Loucy (cell line): ENCODE data around the gene CAPZA2.
"Not testable (repeated sequence)": the region's sequence is repeated elsewhere in the genome, so short reads cannot be mapped to it uniquely, and the experiment has no call there.

Experiments used
- H2AFZ ChIP-seq: fragments of 200-600 bp; sonication (generic); 2 replicates; pipeline ENCODE4 v1.6.0; 2016; ENCODE audit warnings: antibody characterized with exemption, mild to moderate bottlenecking, low read length, moderate library complexity
- H3F3A ChIP-seq: fragments of 200-600 bp; 2 replicates; pipeline ENCODE4 v1.6.0; 2016; ENCODE audit warnings: antibody characterized with exemption, low read depth, mild to moderate bottlenecking
- H3K27me3 ChIP-seq: fragments of 200-600 bp; sonication (generic); 2 replicates; pipeline ENCODE4 v1.6.1; 2014; ENCODE audit warnings: low read length, mild to moderate bottlenecking; ENCODE audit not compliant: insufficient read depth, poor library complexity, severe bottlenecking
- H3K36me3 ChIP-seq: fragments of 200-600 bp; sonication (generic); 2 replicates; pipeline ENCODE4 v1.6.1; 2016; ENCODE audit warnings: low read length; ENCODE audit not compliant: insufficient read depth
- H3K4me1 ChIP-seq: fragments of 200-600 bp; sonication (generic); 2 replicates; pipeline ENCODE4 v1.5.1; 2014; ENCODE audit warnings: low read length, mild to moderate bottlenecking; ENCODE audit not compliant: insufficient read depth, poor library complexity, severe bottlenecking
- H3K4me2 ChIP-seq: fragments of 200-600 bp; sonication (generic); 2 replicates; pipeline ENCODE4 v1.6.0; 2014; ENCODE audit warnings: antibody characterized with exemption, low read length, low read depth, mild to moderate bottlenecking; ENCODE audit not compliant: poor library complexity, severe bottlenecking
- H3K4me3 ChIP-seq: fragments of 200-600 bp; sonication (generic); 2 replicates; pipeline ENCODE4 v1.5.1; 2014; ENCODE audit warnings: low read length, mild to moderate bottlenecking, mixed read lengths; ENCODE audit not compliant: poor library complexity, severe bottlenecking
- H3K79me2 ChIP-seq: fragments of 200-600 bp; sonication (generic); 2 replicates; pipeline ENCODE4 v1.6.1; 2014; ENCODE audit warnings: low read length; ENCODE audit not compliant: insufficient read depth
- H3K9ac ChIP-seq: fragments of 200-600 bp; sonication (generic); 2 replicates; pipeline ENCODE4 v1.6.0; 2014; ENCODE audit warnings: mild to moderate bottlenecking, low read depth, low read length, moderate library complexity; ENCODE audit not compliant: poor library complexity, severe bottlenecking
- H3K9me2 ChIP-seq: fragments of 200-600 bp; sonication (generic); replicated peaks from 2 replicates; pipeline ENCODE4 v1.6.1; 2016; ENCODE audit warnings: low read depth, low read length, mixed read lengths
- H3K9me3 ChIP-seq: fragments of 200-600 bp; sonication (generic); 2 replicates; pipeline ENCODE4 v1.6.1; 2014; ENCODE audit warnings: mild to moderate bottlenecking, antibody characterized with exemption, low read length, low read depth; ENCODE audit not compliant: insufficient read depth
- H4K20me1 ChIP-seq: fragments of 200-600 bp; sonication (generic); 2 replicates; pipeline ENCODE4 v1.6.0; 2014; ENCODE audit warnings: antibody characterized with exemption, low read length, mild to moderate bottlenecking; ENCODE audit not compliant: insufficient read depth, poor library complexity, severe bottlenecking
- EZH2phosphoT487 ChIP-seq: fragments of 200-600 bp; IDR thresholded peaks from 2 replicates; pipeline ENCODE4 v1.6.1; 2018; ENCODE audit warnings: antibody characterized with exemption, mild to moderate bottlenecking, moderate library complexity, borderline replicate concordance
- TF ChIP-seq, protein P1 (sequence below): fragments of 200-600 bp; sonication (generic); conservative IDR thresholded peaks from 2 replicates; pipeline ENCODE4 v1.5.1; 2014; ENCODE audit warnings: mild to moderate bottlenecking, antibody characterized with exemption, low read length

Gene CAPZA2

DNA sequence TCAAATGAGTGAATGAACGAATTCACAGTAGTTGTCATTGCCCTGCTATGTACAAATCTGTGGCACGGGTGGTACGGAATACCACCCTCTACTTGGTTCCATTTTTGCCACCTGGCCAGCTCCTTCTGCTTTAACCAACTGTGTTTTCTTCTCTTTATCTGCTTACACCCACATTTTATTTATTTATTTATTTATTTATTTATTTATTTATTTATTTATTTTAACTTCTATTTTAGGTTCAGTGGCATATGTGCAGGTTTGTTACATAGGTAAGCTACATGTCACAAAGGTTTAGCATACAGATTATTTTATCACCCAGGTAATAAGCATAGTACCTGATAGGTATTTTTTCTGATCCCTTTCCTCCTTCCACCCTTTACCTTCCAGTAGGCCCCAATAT is 42.2 kb upstream of the CAPZA2 start:
- Histone ChIP-seq H3K79me2 (no peaks in the 10 kb centered on the region), H2AFZ (no peak overlapping the region), H3K9me3 (no peaks in the 10 kb centered on the region), H3K9ac (no peak overlapping the region), H3K9me2 (no peaks in the 10 kb centered on the region), H3K4me1 (no peaks in the 10 kb centered on the region), H3K27me3 (no peaks in the 10 kb centered on the region), H3K4me2 (no peak overlapping the region), H4K20me1 (no peaks in the 10 kb centered on the region), H3K4me3 (no peak overlapping the region), H3F3A (no peaks in the 10 kb centered on the region), H3K36me3 (no peaks in the 10 kb centered on the region)
- TF ChIP-seq EZH2phosphoT487 = no peak
- TF ChIP-seq, protein P1, sequence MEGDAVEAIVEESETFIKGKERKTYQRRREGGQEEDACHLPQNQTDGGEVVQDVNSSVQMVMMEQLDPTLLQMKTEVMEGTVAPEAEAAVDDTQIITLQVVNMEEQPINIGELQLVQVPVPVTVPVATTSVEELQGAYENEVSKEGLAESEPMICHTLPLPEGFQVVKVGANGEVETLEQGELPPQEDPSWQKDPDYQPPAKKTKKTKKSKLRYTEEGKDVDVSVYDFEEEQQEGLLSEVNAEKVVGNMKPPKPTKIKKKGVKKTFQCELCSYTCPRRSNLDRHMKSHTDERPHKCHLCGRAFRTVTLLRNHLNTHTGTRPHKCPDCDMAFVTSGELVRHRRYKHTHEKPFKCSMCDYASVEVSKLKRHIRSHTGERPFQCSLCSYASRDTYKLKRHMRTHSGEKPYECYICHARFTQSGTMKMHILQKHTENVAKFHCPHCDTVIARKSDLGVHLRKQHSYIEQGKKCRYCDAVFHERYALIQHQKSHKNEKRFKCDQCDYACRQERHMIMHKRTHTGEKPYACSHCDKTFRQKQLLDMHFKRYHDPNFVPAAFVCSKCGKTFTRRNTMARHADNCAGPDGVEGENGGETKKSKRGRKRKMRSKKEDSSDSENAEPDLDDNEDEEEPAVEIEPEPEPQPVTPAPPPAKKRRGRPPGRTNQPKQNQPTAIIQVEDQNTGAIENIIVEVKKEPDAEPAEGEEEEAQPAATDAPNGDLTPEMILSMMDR = no peak

DNA sequence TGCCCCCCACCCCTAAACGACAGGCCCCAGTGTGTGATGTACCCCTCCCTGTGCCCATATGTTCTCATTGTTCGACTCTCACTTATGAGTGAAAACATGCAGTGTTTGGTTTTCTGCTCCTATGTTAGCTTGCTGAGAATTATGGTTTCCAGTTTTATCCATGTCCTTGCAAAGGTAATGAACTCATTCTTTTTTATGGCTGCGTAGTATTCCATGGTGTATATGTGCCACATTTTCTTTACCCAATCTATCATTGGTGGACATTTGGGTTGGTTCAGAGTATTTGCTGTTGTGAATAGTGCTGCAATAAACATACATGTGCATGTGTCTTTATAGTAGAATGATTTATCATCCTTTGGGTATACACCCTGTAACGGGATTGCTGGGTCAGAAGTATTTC is 40.7 kb upstream of the CAPZA2 start:
- H3K9me2 ChIP-seq, H3K9me3 ChIP-seq: not testable (repeated sequence)

DNA sequence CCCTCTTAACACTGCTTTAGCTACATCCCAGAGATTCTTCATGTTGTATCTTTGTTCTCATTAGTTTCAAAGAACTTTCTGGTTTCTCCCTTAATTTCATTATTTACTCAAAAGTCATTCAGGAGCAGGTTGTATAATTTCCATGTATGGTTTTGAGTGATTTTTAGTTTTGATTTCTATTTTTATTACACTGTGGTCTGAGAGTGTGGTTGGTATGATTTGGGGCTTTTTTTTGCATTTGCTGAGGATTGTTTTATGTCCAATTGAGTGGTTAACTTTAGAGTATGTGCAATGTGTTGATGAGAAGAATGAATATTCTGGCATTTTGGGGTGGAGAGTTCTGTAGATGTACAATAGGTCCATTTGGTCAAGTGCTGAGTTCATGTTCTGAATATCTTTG is 37.9 kb upstream of the CAPZA2 start:
- TF ChIP-seq, protein P1 = no peak
- no peak for TF ChIP-seq EZH2phosphoT487
- no peaks in the 10 kb centered on the region for H4K20me1 ChIP-seq

More for the DNA sequence above, 40.7 kb upstream of the CAPZA2 start:
- not testable (repeated sequence) for H3K79me2 ChIP-seq, H3K36me3 ChIP-seq, H3K9ac ChIP-seq, H4K20me1 ChIP-seq, H3K4me1 ChIP-seq, H3F3A ChIP-seq, H3K4me3 ChIP-seq, H2AFZ ChIP-seq, H3K27me3 ChIP-seq, H3K4me2 ChIP-seq

GRCh38 chr7:116828281-116828680 is 34.1 kb upstream of the CAPZA2 start:
- H3K4me2 ChIP-seq = no peak overlapping the region
- no peaks in the 10 kb centered on the region for H4K20me1 ChIP-seq
- H3K9ac ChIP-seq = no peak overlapping the region
- no peak overlapping the region for H2AFZ ChIP-seq
- no peaks in the 10 kb centered on the region for H3K4me1 ChIP-seq
- H3F3A ChIP-seq = no peaks in the 10 kb centered on the region
- H3K79me2 ChIP-seq = no peaks in the 10 kb centered on the region
- no peaks in the 10 kb centered on the region for H3K9me3 ChIP-seq
- H3K4me3 ChIP-seq = no peak overlapping the region
- TF ChIP-seq EZH2phosphoT487 = no peak
- TF ChIP-seq, protein P1 = no peak
- no peaks in the 10 kb centered on the region for H3K9me2 ChIP-seq
- H3K36me3 ChIP-seq = no peaks in the 10 kb centered on the region
- no peaks in the 10 kb centered on the region for H3K27me3 ChIP-seq

More for the DNA sequence above, 37.9 kb upstream of the CAPZA2 start:
- Histone ChIP-seq H3K27me3 (no peaks in the 10 kb centered on the region), H3K9me2 (no peaks in the 10 kb centered on the region), H3K4me2 (no peak overlapping the region), H3K36me3 (no peaks in the 10 kb centered on the region), H3K4me3 (no peak overlapping the region), H3K9ac (no peak overlapping the region), H2AFZ (no peak overlapping the region), H3K79me2 (no peaks in the 10 kb centered on the region), H3K4me1 (no peaks in the 10 kb centered on the region), H3F3A (no peaks in the 10 kb centered on the region), H3K9me3 (no peaks in the 10 kb centered on the region)
